Measurements from ENCODE around the gene TSPAN9.

The TSPAN9 gene

GRCh38 chr12:3049611-3050249 lies 27.4 kb upstream of the TSPAN9 start:
- Histone ChIP-seq H3K27me3 (replicated peaks in 2 of 5; ENCODE audit: control insufficient read depth in 4 of 5, insufficient read depth in 5 of 5, low read length in 4 of 5) (no peaks in the 10 kb centered on the region), H3K36me3 (ENCODE audit: control insufficient read depth in 4 of 4, insufficient read depth in 4 of 4, low read length in 3 of 4) (no peaks in the 10 kb centered on the region), H3K9me3 (ENCODE audit: control extremely low read depth in 1 of 5, control insufficient read depth in 4 of 5, insufficient read depth in 2 of 5, low read depth in 1 of 5, low read length in 4 of 5) (no peaks in the 10 kb centered on the region), H3K4me3 (ENCODE audit: control insufficient read depth in 1 of 7, extremely low read depth in 1 of 7, insufficient read depth in 4 of 7, low read depth in 2 of 7, low read length in 6 of 7) (no peak overlapping the region), H3K4me1 (ENCODE audit: control extremely low read depth in 1 of 4, control insufficient read depth in 4 of 4, insufficient read depth in 4 of 4, low read length in 3 of 4) (peaks cover 4 to 27% (median 18%) of the 10 kb centered on the region in 4 experiments), H3K27ac (ENCODE audit: insufficient read depth in 1 of 2, low read depth in 1 of 2, low read length in 2 of 2, poor library complexity in 1 of 2, severe bottlenecking in 2 of 2) (no peak overlapping the region)
- ChIA-PET POLR2A (no interaction called here), CTCF (no interaction called here)
- WGBS (ENCODE audit: insufficient coverage) = 59% methylated on average over 10 of the region's 11 CpGs
- DNase-seq = peak in 2 of 3 donors; percentile 74 to 81

GRCh38 chr12:3054374-3054773 lies 22.8 kb upstream of the TSPAN9 start:
- Histone ChIP-seq H3K27ac (ENCODE audit: insufficient read depth in 1 of 2, low read depth in 1 of 2, low read length in 2 of 2, poor library complexity in 1 of 2, severe bottlenecking in 2 of 2) (no peak overlapping the region), H3K9me3 (ENCODE audit: control extremely low read depth in 1 of 5, control insufficient read depth in 4 of 5, insufficient read depth in 2 of 5, low read depth in 1 of 5, low read length in 4 of 5) (no peaks in the 10 kb centered on the region), H3K4me3 (ENCODE audit: control insufficient read depth in 1 of 7, extremely low read depth in 1 of 7, insufficient read depth in 4 of 7, low read depth in 2 of 7, low read length in 6 of 7) (no peak overlapping the region), H3K36me3 (ENCODE audit: control insufficient read depth in 4 of 4, insufficient read depth in 4 of 4, low read length in 3 of 4) (no peaks in the 10 kb centered on the region), H3K4me1 (ENCODE audit: control extremely low read depth in 1 of 4, control insufficient read depth in 4 of 4, insufficient read depth in 4 of 4, low read length in 3 of 4) (peaks cover 0 to 10% (median 9%) of the 10 kb centered on the region in 4 experiments), H3K27me3 (replicated peaks in 2 of 5; ENCODE audit: control insufficient read depth in 4 of 5, insufficient read depth in 5 of 5, low read length in 4 of 5) (peaks cover 0 to 8% (median 2%) of the 10 kb centered on the region in 5 experiments)
- WGBS (ENCODE audit: insufficient coverage) = 88% methylated on average over 7 of the region's 7 CpGs
- CTCF ChIA-PET = interaction anchor here (1.3 kb wide), 1 partner anchor 15 kb away, joined by 4 read pairs; no protein-coding TSS in a partner anchor
- POLR2A ChIA-PET = interaction anchor here (0.7 kb wide), 1 partner anchor 1385 kb away, joined by 7 read pairs; no protein-coding TSS in a partner anchor
- DNase-seq = no peak

GRCh38 chr12:3055026-3055703 lies 22.0 kb upstream of the TSPAN9 start:
- Histone ChIP-seq H3K27ac (ENCODE audit: insufficient read depth in 1 of 2, low read depth in 1 of 2, low read length in 2 of 2, poor library complexity in 1 of 2, severe bottlenecking in 2 of 2) (no peak overlapping the region), H3K4me3 (ENCODE audit: control insufficient read depth in 1 of 7, extremely low read depth in 1 of 7, insufficient read depth in 4 of 7, low read depth in 2 of 7, low read length in 6 of 7) (no peak overlapping the region), H3K27me3 (replicated peaks in 2 of 5; ENCODE audit: control insufficient read depth in 4 of 5, insufficient read depth in 5 of 5, low read length in 4 of 5) (peaks cover 0 to 8% (median 5%) of the 10 kb centered on the region in 5 experiments), H3K9me3 (ENCODE audit: control extremely low read depth in 1 of 5, control insufficient read depth in 4 of 5, insufficient read depth in 2 of 5, low read depth in 1 of 5, low read length in 4 of 5) (no peaks in the 10 kb centered on the region), H3K36me3 (ENCODE audit: control insufficient read depth in 4 of 4, insufficient read depth in 4 of 4, low read length in 3 of 4) (no peaks in the 10 kb centered on the region), H3K4me1 (ENCODE audit: control extremely low read depth in 1 of 4, control insufficient read depth in 4 of 4, insufficient read depth in 4 of 4, low read length in 3 of 4) (peaks cover 0 to 3% (median under 1%) of the 10 kb centered on the region in 4 experiments)
- CTCF ChIA-PET = interaction anchor here (1.3 kb wide), 1 partner anchor 14 kb away, joined by 4 read pairs; no protein-coding TSS in a partner anchor
- DNase-seq = no peak
- POLR2A ChIA-PET = interaction anchor here (0.7 kb wide), 1 partner anchor 1384 kb away, joined by 7 read pairs; no protein-coding TSS in a partner anchor
- 74% methylated on average over 12 of the region's 12 CpGs for WGBS (ENCODE audit: insufficient coverage)

GRCh38 chr12:3055704-3056467 lies 21.3 kb upstream of the TSPAN9 start:
- POLR2A ChIA-PET = no interaction called here

GRCh38 chr12:3061059-3061458 lies 16.1 kb upstream of the TSPAN9 start:
- CTCF ChIA-PET = interaction anchor here (1.6 kb wide), 1 partner anchor 12 kb away, joined by 4 read pairs; no protein-coding TSS in a partner anchor

More at GRCh38 chr12:3055704-3056467, 21.3 kb upstream of the TSPAN9 start:
- CTCF ChIA-PET = no interaction called here
- no peaks in the 10 kb centered on the region for H3K36me3 ChIP-seq (ENCODE audit: control insufficient read depth in 4 of 4, insufficient read depth in 4 of 4, low read length in 3 of 4)
- WGBS (ENCODE audit: insufficient coverage) = 98% methylated on average over 5 of the region's 8 CpGs
- no peaks in the 10 kb centered on the region for H3K4me1 ChIP-seq (ENCODE audit: control extremely low read depth in 1 of 4, control insufficient read depth in 4 of 4, insufficient read depth in 4 of 4, low read length in 3 of 4)
- H3K9me3 ChIP-seq (ENCODE audit: control extremely low read depth in 1 of 5, control insufficient read depth in 4 of 5, insufficient read depth in 2 of 5, low read depth in 1 of 5, low read length in 4 of 5) = no peaks in the 10 kb centered on the region
- H3K27ac ChIP-seq (ENCODE audit: insufficient read depth in 1 of 2, low read depth in 1 of 2, low read length in 2 of 2, poor library complexity in 1 of 2, severe bottlenecking in 2 of 2) = no peak overlapping the region
- H3K27me3 ChIP-seq (replicated peaks in 2 of 5; ENCODE audit: control insufficient read depth in 4 of 5, insufficient read depth in 5 of 5, low read length in 4 of 5) = peaks cover 0 to 8% (median 8%) of the 10 kb centered on the region in 5 experiments
- H3K4me3 ChIP-seq (ENCODE audit: control insufficient read depth in 1 of 7, extremely low read depth in 1 of 7, insufficient read depth in 4 of 7, low read depth in 2 of 7, low read length in 6 of 7) = no peak overlapping the region
- DNase-seq = no peak

GRCh38 chr12:3061501-3062215 lies 15.5 kb upstream of the TSPAN9 start:
- peaks cover 0 to 6% (median 0%) of the 10 kb centered on the region in 4 experiments for H3K4me1 ChIP-seq (ENCODE audit: control extremely low read depth in 1 of 4, control insufficient read depth in 4 of 4, insufficient read depth in 4 of 4, low read length in 3 of 4)
- peak in 1 of 3 donors; percentile 42 for DNase-seq
- 53% methylated on average over 3 of the region's 3 CpGs for WGBS (ENCODE audit: insufficient coverage)
- no peaks in the 10 kb centered on the region for H3K36me3 ChIP-seq (ENCODE audit: control insufficient read depth in 4 of 4, insufficient read depth in 4 of 4, low read length in 3 of 4)
- no peak overlapping the region for H3K4me3 ChIP-seq (ENCODE audit: control insufficient read depth in 1 of 7, extremely low read depth in 1 of 7, insufficient read depth in 4 of 7, low read depth in 2 of 7, low read length in 6 of 7)
- ChIA-PET POLR2A (no interaction called here), CTCF (interaction anchor here (1.6 kb wide), 1 partner anchor 12 kb away, joined by 4 read pairs; no protein-coding TSS in a partner anchor)
- H3K27me3 ChIP-seq (replicated peaks in 2 of 5; ENCODE audit: control insufficient read depth in 4 of 5, insufficient read depth in 5 of 5, low read length in 4 of 5) = peaks cover 0 to 20% (median 6%) of the 10 kb centered on the region in 5 experiments
- H3K27ac ChIP-seq (ENCODE audit: insufficient read depth in 1 of 2, low read depth in 1 of 2, low read length in 2 of 2, poor library complexity in 1 of 2, severe bottlenecking in 2 of 2) = no peak overlapping the region
- peaks cover 1 to 15% (median 3%) of the 10 kb centered on the region in 5 experiments for H3K9me3 ChIP-seq (ENCODE audit: control extremely low read depth in 1 of 5, control insufficient read depth in 4 of 5, insufficient read depth in 2 of 5, low read depth in 1 of 5, low read length in 4 of 5)

More at GRCh38 chr12:3061059-3061458, 16.1 kb upstream of the TSPAN9 start:
- DNase-seq = no peak
- 73% methylated on average over 4 of the region's 5 CpGs for WGBS (ENCODE audit: insufficient coverage)
- Histone ChIP-seq H3K27ac (ENCODE audit: insufficient read depth in 1 of 2, low read depth in 1 of 2, low read length in 2 of 2, poor library complexity in 1 of 2, severe bottlenecking in 2 of 2) (no peak overlapping the region), H3K9me3 (ENCODE audit: control extremely low read depth in 1 of 5, control insufficient read depth in 4 of 5, insufficient read depth in 2 of 5, low read depth in 1 of 5, low read length in 4 of 5) (peaks cover 1 to 15% (median 3%) of the 10 kb centered on the region in 5 experiments), H3K4me1 (ENCODE audit: control extremely low read depth in 1 of 4, control insufficient read depth in 4 of 4, insufficient read depth in 4 of 4, low read length in 3 of 4) (peaks cover 0 to 6% (median 0%) of the 10 kb centered on the region in 4 experiments), H3K36me3 (ENCODE audit: control insufficient read depth in 4 of 4, insufficient read depth in 4 of 4, low read length in 3 of 4) (no peaks in the 10 kb centered on the region), H3K4me3 (ENCODE audit: control insufficient read depth in 1 of 7, extremely low read depth in 1 of 7, insufficient read depth in 4 of 7, low read depth in 2 of 7, low read length in 6 of 7) (no peak overlapping the region), H3K27me3 (replicated peaks in 2 of 5; ENCODE audit: control insufficient read depth in 4 of 5, insufficient read depth in 5 of 5, low read length in 4 of 5) (peaks cover 0 to 20% (median 8%) of the 10 kb centered on the region in 5 experiments)
- POLR2A ChIA-PET = no interaction called here

Measured in common myeloid progenitor, CD34-positive (primary cell).